ENCODE data around the gene ADCK2.
"Not testable (repeated sequence)": the region's sequence is repeated elsewhere in the genome, so short reads cannot be mapped to it uniquely, and the experiment has no call there.

The ADCK2 gene

DNA sequence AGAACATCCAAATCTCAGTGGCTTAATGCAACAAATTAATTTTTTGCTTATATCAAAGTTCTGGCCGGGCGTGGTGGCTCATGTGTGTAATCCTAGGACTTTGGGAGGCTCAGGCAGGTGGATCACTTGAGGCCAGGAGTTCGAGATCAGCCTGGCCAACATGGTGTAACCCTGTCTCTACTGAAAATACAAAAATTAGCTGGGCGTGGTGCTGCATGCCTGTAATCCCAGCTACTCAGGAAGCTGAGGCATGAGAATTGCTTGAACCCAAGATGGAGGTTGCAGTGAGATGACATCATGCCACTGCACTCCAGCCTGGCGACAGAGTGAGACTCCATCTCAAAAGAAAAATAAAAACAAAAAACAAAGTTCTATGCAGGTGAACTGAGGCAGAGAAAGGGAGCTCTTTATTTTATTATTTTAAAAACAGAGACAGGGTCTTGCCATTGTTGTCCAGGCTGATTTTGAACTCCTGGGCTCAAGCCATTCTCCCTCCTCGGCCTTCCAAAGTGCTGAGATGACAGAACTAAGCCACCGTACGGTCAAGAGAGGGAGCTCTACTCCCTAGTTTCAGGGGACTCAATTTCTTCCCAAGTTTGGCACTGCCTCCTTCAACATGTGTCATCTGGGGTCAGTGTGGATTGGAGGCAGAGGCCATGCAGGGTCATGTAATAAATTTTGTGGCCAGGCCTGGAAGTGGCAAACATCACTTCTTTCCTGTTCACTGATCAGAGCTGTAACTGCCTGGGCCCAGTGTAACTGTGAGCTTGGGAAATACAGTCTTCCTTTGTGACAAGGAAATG lies 2.4 kb downstream of the ADCK2 start:
- TF ChIP-seq GATA1 (IDR thresholded peaks at IDR 0.05; ENCODE audit: low read depth, low read length), result no peak
- TF ChIP-seq POLR2A (IDR thresholded peaks at IDR 0.05; ENCODE audit: low read length), result no peak
- DNase-seq, result peak; percentile 65 to 73

DNA sequence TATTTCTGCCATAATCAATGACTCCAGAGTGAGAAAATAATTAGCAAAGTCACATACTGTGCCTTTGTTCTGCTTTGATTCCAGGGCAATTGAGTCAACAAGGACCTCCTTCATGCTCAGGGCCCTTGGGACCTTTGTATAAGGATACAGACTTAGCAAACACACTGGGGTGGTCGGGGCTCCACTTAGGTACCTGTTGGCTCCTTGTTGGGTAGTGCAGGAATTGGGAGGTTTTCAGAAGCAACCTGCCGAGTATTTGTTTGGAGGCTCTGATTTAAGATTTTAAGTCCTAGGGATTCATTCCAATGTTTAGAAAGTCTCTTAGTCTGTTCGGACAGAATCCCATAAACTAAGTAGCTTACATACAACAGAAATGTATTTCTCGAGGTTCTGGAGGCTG lies 3.0 kb downstream of the ADCK2 start:
- no peak for TF ChIP-seq POLR2A (IDR thresholded peaks at IDR 0.05; ENCODE audit: low read length)
- no peak for TF ChIP-seq GATA1 (IDR thresholded peaks at IDR 0.05; ENCODE audit: low read depth, low read length)

DNA sequence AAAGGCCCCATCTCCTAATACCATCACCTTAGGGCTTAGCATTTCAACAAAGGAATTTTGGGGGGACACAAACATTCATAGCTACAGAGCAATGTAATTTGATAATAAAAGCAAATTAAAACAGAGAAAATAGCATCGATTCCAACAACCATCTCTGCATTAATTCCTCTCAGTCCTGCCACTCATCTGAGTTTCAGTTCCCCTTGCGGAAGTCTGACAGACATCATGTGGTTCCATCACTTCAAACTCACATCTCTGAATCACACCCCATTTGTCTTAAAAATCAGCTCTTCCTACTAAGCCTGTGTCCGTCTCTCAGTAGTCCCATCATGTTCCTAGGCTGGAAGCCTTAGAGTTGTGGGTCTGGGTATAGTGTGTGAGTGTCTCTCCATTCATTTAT lies 3.6 kb downstream of the ADCK2 start:
- TF ChIP-seq GATA1 (IDR thresholded peaks at IDR 0.05; ENCODE audit: low read depth, low read length), result no peak
- TF ChIP-seq POLR2A (IDR thresholded peaks at IDR 0.05; ENCODE audit: low read length), result no peak
- no peak for DNase-seq

More for the DNA sequence above, 3.0 kb downstream of the ADCK2 start:
- DNase-seq, result peak in 1 of 2 experiments; percentile 30

DNA sequence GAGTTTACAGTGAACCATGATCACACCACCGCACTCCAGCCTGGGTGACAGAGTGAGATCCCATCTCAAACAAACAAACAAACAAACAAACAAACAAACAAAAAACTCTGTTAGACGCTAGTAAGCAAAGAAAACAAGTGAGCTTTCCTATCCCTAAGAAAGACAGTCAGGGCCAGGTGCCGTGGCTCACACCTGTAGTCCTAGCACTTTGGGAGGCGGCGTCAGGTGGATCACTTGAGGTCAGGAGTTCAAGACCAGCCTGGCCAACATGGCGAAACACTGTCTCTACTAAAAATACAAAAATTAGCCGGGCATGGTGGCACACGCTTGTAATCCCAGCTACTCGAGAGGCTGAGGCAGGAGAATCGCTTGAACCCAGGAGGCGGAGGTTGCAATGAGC lies 4.2 kb downstream of the ADCK2 start:
- DNase-seq, result not testable (repeated sequence)

DNA sequence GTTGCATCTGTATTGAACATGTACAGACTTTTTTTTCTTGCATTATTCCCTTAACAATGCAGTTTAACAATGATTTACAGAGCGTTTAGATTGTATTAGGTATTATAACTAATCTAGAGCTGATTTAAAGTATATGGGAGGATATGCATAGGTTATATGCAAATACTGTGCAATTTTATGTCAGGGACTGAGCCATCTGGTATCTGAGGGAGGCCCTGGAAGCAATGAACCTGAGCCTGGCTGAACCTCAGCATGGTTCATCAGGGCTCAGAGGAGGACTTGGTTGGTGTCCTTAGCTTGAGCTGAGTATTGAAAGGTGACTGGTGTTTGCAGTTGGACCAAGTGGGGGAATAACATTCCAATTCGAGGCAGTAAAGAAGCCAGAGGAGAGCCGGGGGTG lies 4.8 kb downstream of the ADCK2 start:
- TF ChIP-seq POLR2A (IDR thresholded peaks at IDR 0.05; ENCODE audit: low read length) (no peak), GATA1 (IDR thresholded peaks at IDR 0.05; ENCODE audit: low read depth, low read length) (no peak)

DNA sequence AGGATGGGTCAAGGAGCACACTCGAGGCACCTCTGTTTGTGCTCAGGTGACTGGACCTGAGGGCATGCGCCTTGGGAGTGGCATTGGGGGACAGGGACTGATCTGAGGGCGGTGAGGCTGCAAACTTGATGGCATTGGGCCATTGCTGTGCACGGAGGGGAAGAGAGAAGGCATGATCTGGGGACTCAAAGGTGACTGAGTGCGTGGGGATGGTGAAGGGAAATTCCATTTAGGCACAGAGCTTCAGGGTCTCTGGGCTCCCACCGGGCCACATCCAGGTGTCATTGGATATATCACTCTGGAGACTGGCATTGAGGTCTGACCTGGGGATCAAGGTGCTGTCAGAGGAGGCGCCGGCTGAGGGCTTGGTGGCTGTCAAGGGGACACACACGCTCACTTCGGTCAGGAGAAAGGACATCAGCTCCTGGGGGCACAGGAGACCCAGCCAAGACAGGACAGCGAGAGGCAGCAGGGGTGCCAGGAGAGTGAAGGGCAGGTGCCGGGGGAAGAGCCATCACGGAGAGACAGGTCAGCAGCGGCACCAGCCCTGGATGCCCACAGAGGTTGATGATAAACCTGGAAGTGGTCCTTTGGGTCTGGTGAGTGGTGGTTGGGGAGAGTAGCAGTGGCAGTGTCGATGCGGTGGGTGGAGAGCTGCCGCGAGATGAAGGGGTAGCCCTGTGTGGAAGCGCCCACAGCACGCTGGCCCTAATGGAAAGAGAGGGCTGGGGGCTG lies 5.5 kb downstream of the ADCK2 start:
- DNase-seq, result no peak
- TF ChIP-seq POLR2A (IDR thresholded peaks at IDR 0.05; ENCODE audit: low read length) (no peak), GATA1 (IDR thresholded peaks at IDR 0.05; ENCODE audit: low read depth, low read length) (no peak)

More for the DNA sequence above, 4.8 kb downstream of the ADCK2 start:
- DNase-seq, result no peak

DNA sequence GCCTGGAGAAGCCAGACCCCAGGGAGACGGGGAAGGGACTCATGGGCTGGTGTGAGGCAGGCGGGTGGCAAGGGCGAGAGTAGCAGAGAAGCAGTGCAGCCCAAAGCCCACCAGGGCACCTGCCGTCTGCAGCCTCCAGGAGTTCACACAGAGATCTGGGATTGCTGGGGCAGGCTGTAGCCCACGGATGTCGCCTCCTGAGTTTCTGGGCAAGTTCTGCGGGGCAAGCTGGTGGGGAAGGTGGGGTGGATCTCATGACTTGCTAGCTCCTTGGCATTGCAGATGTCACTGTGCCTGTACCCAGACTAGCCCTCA lies 6.0 kb downstream of the ADCK2 start:
- no peak for DNase-seq
- no peak for TF ChIP-seq GATA1 (IDR thresholded peaks at IDR 0.05; ENCODE audit: low read depth, low read length)
- TF ChIP-seq POLR2A (IDR thresholded peaks at IDR 0.05; ENCODE audit: low read length), result no peak

DNA sequence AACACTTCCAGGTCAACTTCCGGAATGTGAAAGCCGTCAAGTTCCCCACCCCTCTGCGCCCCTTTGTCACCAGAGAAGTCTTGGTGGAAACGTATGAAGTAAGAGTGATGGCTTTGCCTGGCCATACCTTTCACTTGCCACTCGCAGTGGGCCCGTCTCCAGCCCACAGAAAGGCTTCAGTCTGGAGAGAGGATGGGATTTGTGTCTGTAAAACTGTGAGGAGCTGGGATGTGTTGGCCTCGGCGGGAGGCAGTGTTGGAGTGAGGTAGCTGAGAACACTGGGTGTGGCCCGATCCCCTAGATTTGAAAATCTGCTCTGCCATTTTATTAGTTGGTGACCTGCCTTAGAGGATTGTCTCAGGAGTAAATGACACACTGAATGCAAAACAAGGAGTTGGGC lies 6.4 kb downstream of the ADCK2 start:
- no peak for DNase-seq
- TF ChIP-seq GATA1 (IDR thresholded peaks at IDR 0.05; ENCODE audit: low read depth, low read length) (no peak), POLR2A (IDR thresholded peaks at IDR 0.05; ENCODE audit: low read length) (no peak)

DNA sequence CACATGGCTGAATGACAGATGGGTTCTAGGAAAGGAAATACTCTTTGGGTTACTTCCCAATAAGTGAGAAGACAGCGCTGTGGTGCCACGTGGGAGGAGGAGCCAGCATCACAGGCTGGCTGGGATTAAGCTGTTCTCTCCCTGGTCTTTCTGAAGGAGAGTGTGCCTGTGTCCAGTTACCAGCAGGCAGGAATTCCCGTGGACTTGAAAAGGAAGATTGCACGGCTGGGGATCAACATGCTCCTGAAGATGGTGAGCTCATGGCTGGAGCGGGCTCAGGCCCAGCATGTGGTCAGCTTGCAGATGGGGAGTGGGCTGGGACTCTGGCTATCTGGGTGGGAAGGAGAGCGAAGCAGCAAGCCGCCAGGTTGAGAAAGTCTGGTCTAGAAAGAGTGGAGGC lies 8.1 kb downstream of the ADCK2 start:
- no peak for DNase-seq
- TF ChIP-seq POLR2A (IDR thresholded peaks at IDR 0.05; ENCODE audit: low read length), result no peak
- no peak for TF ChIP-seq GATA1 (IDR thresholded peaks at IDR 0.05; ENCODE audit: low read depth, low read length)

DNA sequence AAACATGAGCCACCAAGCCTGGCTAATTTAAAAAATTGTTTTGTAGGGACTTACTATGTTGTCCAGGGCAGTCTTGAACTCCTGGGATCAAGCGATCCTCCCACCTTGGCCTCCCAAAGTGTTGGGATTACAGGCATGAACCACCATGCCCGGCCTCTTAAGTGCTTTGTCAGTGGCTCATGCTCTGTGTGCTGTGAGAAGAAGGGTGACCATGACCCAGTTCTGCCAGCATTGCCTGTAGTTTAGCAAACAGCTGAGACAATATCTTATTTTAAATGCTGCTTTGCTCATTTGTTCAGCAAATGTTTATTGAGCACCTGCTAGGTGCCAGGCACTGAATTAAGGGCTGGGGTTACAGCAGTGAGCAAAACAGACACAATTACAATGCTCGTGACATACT lies 9.0 kb downstream of the ADCK2 start:
- no peak for DNase-seq
- TF ChIP-seq POLR2A (IDR thresholded peaks at IDR 0.05; ENCODE audit: low read length), result no peak
- no peak for TF ChIP-seq GATA1 (IDR thresholded peaks at IDR 0.05; ENCODE audit: low read depth, low read length)

DNA sequence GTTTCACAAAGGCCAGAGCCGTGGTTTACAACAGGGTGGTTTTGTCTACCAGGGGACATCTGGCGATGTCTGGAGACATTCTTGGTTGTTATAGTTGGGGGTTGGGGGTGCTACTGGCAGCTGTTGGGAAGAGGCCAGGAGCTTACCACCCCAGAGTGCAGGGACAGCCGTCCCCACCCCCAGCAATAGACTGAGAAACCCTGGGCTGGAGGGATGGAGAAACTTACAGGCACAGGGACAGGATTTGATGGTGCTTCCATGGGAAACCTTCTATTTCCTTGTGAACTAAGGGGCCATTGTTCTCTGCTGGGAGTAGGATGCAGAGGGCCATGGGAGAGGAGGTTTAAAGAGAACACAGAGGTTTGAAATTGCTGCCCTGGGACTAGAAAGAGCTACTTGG lies 10.9 kb downstream of the ADCK2 start:
- TF ChIP-seq POLR2A (IDR thresholded peaks at IDR 0.05; ENCODE audit: low read length), result no peak
- TF ChIP-seq GATA1 (IDR thresholded peaks at IDR 0.05; ENCODE audit: low read depth, low read length), result no peak
- no peak for DNase-seq

DNA sequence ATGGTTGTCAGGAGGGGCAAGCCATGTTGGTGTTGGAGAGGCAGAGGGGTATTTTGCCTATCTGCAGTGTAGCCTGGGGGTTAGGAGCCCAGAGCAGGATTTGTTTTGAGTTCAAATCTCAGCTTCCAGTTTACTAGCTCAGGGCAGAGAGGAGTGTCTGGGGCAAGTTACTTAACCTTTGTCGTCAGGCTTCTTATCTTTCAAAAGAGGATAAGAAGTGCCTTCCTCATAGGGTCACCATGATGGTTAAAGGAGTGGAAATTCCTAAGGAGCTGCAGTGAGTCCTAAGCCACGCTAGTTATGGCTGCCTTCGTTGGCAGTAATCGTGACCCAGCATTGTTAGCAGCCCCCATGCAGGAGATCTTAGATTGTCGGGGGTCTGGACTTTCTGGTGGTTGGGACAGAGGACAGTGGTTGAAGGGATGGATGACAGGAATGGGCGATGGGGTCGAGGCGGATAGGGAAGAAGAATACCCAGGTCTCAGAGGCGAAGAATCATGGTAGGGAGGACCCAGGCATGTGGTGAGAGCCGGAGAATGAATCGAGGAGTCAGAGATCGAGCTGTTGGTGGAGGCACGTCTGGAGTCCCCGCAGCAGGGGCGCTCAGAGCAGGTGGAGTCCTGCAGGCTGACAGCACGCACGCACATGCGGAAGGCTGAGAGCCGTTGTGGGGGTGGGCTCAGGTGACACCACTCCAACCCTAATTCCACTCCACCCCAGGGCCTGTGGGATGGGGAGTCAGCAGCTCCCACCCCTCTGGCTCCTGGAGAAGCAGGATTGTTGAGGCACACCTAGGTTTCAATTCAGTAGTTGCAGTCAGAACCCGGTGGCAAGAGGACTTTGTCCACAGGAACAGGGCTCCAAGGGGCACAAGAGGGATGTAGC lies 11.6 kb downstream of the ADCK2 start:
- DNase-seq, result no peak

DNA sequence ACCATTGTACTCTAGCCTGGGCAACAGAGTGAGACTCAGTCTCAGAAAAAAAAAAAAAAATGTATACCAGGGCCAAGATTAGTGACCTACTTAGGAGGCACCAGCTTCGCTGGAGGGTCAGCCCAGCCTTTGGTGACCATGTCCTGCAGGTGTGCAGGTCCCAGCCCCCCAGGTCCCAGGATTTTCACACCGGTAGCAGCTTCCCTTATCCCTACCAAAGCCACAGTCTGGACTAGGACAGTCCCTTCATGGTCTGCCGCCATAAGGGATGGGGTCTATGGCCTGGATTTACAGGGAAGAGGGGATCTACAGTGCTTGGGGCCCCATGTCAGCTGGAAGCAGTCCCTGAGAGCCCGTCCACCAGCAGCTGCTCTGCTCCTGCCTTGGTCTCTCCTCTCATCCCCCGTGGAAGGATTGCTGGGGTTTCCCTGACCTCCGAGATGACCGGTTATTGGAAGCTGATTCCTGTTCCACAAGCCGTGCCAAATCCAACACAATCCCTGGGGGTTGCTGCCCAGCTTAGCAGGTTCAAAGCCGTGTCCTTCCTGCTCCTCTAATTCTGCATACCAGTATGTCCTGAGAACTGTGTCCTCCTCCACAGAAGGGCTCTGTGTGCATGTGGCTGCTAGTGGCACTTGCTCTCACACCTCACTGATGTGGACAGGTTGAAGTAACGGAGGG lies 12.8 kb downstream of the ADCK2 start:
- DNase-seq, result no peak

More for the DNA sequence above, 11.6 kb downstream of the ADCK2 start:
- no peak for TF ChIP-seq GATA1 (IDR thresholded peaks at IDR 0.05; ENCODE audit: low read depth, low read length)
- TF ChIP-seq POLR2A (IDR thresholded peaks at IDR 0.05; ENCODE audit: low read length), result no peak

DNA sequence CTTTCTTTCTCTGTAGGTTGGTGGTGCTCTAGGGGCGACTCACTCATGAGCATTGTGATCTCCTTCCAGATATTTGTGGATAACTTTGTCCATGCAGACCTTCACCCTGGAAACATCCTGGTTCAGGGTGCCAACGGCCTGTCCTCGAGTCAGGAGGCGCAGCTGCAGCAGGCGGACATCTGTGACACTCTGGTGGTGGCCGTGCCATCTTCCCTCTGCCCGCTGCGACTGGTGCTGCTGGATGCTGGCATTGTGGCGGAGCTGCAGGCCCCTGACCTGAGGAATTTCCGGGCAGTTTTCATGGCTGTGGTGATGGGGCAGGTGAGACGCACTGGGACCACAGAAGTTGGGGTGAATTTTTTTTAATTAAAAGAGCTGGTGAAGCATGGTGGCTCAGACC lies 14.2 kb downstream of the ADCK2 start:
- DNase-seq, result no peak
- TF ChIP-seq GATA1 (IDR thresholded peaks at IDR 0.05; ENCODE audit: low read depth, low read length), result no peak
- TF ChIP-seq POLR2A (IDR thresholded peaks at IDR 0.05; ENCODE audit: low read length), result no peak

More for the DNA sequence above, 12.8 kb downstream of the ADCK2 start:
- TF ChIP-seq GATA1 (IDR thresholded peaks at IDR 0.05; ENCODE audit: low read depth, low read length), result no peak
- no peak for TF ChIP-seq POLR2A (IDR thresholded peaks at IDR 0.05; ENCODE audit: low read length)

Data from erythroblast (primary cell).